ENCODE results near the gene ARID1A.

GRCh38 chr1:26739329-26739914 is 43.6 kb downstream of the ARID1A start:
- TF ChIP-seq CTCF (IDR thresholded peaks at IDR 0.05): no peak
- no peak for TF ChIP-seq POLR2A (IDR thresholded peaks at IDR 0.05)

Measured in upper lobe of left lung (tissue), 4 donors.